Loucy (cell line): Measurements from ENCODE around the gene CDKN2B-AS1.

ENCODE experiments used
- H2AFZ ChIP-seq: fragments of 200-600 bp; sonication (generic); 2 replicates; pipeline ENCODE4 v1.6.0; 2016; ENCODE audit warnings: antibody characterized with exemption, mild to moderate bottlenecking, low read length, moderate library complexity
- H3F3A ChIP-seq: fragments of 200-600 bp; 2 replicates; pipeline ENCODE4 v1.6.0; 2016; ENCODE audit warnings: antibody characterized with exemption, low read depth, mild to moderate bottlenecking
- H3K27me3 ChIP-seq: fragments of 200-600 bp; sonication (generic); 2 replicates; pipeline ENCODE4 v1.6.1; 2014; ENCODE audit warnings: low read length, mild to moderate bottlenecking; ENCODE audit not compliant: insufficient read depth, poor library complexity, severe bottlenecking
- H3K36me3 ChIP-seq: fragments of 200-600 bp; sonication (generic); 2 replicates; pipeline ENCODE4 v1.6.1; 2016; ENCODE audit warnings: low read length; ENCODE audit not compliant: insufficient read depth
- H3K4me1 ChIP-seq: fragments of 200-600 bp; sonication (generic); 2 replicates; pipeline ENCODE4 v1.5.1; 2014; ENCODE audit warnings: low read length, mild to moderate bottlenecking; ENCODE audit not compliant: insufficient read depth, poor library complexity, severe bottlenecking
- H3K4me2 ChIP-seq: fragments of 200-600 bp; sonication (generic); 2 replicates; pipeline ENCODE4 v1.6.0; 2014; ENCODE audit warnings: antibody characterized with exemption, low read length, low read depth, mild to moderate bottlenecking; ENCODE audit not compliant: poor library complexity, severe bottlenecking
- H3K4me3 ChIP-seq: fragments of 200-600 bp; sonication (generic); 2 replicates; pipeline ENCODE4 v1.5.1; 2014; ENCODE audit warnings: low read length, mild to moderate bottlenecking, mixed read lengths; ENCODE audit not compliant: poor library complexity, severe bottlenecking
- H3K79me2 ChIP-seq: fragments of 200-600 bp; sonication (generic); 2 replicates; pipeline ENCODE4 v1.6.1; 2014; ENCODE audit warnings: low read length; ENCODE audit not compliant: insufficient read depth
- H3K9ac ChIP-seq: fragments of 200-600 bp; sonication (generic); 2 replicates; pipeline ENCODE4 v1.6.0; 2014; ENCODE audit warnings: mild to moderate bottlenecking, low read depth, low read length, moderate library complexity; ENCODE audit not compliant: poor library complexity, severe bottlenecking
- H3K9me2 ChIP-seq: fragments of 200-600 bp; sonication (generic); replicated peaks from 2 replicates; pipeline ENCODE4 v1.6.1; 2016; ENCODE audit warnings: low read depth, low read length, mixed read lengths
- H3K9me3 ChIP-seq: fragments of 200-600 bp; sonication (generic); 2 replicates; pipeline ENCODE4 v1.6.1; 2014; ENCODE audit warnings: mild to moderate bottlenecking, antibody characterized with exemption, low read length, low read depth; ENCODE audit not compliant: insufficient read depth
- H4K20me1 ChIP-seq: fragments of 200-600 bp; sonication (generic); 2 replicates; pipeline ENCODE4 v1.6.0; 2014; ENCODE audit warnings: antibody characterized with exemption, low read length, mild to moderate bottlenecking; ENCODE audit not compliant: insufficient read depth, poor library complexity, severe bottlenecking
- EZH2phosphoT487 ChIP-seq: fragments of 200-600 bp; IDR thresholded peaks from 2 replicates; pipeline ENCODE4 v1.6.1; 2018; ENCODE audit warnings: antibody characterized with exemption, mild to moderate bottlenecking, moderate library complexity, borderline replicate concordance
- TF ChIP-seq, protein P1 (sequence below): fragments of 200-600 bp; sonication (generic); conservative IDR thresholded peaks from 2 replicates; pipeline ENCODE4 v1.5.1; 2014; ENCODE audit warnings: mild to moderate bottlenecking, antibody characterized with exemption, low read length

Gene CDKN2B-AS1

DNA sequence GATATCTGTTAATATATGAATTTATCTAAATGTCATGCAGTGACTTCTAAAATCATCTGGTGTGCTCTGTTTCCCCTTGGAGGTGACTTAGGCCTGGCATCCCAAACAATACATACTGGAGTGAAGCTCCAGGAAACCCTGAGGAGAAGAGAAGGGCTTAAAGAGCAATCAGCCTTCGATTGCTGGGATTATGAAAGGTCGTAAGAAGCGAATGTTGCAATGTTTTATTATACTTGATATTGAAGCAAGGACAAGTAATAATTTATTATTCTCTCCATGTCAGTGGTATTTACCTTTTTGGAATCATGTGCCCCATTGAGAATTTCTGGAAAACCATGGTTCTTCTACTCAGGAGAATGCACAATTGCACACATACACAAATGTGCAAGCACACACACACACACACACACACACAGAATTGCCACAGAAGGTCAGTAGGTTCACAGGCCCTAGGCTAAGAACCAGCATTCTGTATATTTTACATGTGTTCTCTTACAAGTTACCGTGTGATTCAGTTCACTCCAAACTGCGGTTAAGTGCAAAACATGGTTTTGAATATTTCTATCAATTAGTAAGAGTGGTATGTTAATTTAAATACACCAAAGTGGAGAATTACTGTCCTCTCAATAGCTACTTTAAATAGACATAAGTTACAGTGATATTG lies 93.6 kb downstream of the CDKN2B-AS1 start:
- Histone ChIP-seq H3K4me1 (peaks cover 4% of the 10 kb centered on the region), H3K79me2 (no peaks in the 10 kb centered on the region), H4K20me1 (no peaks in the 10 kb centered on the region), H2AFZ (no peak overlapping the region), H3K4me3 (no peak overlapping the region), H3F3A (no peaks in the 10 kb centered on the region), H3K9me3 (no peaks in the 10 kb centered on the region), H3K9ac (no peak overlapping the region), H3K4me2 (no peak overlapping the region), H3K9me2 (no peaks in the 10 kb centered on the region), H3K27me3 (no peaks in the 10 kb centered on the region), H3K36me3 (no peaks in the 10 kb centered on the region)
- TF ChIP-seq, protein P1, sequence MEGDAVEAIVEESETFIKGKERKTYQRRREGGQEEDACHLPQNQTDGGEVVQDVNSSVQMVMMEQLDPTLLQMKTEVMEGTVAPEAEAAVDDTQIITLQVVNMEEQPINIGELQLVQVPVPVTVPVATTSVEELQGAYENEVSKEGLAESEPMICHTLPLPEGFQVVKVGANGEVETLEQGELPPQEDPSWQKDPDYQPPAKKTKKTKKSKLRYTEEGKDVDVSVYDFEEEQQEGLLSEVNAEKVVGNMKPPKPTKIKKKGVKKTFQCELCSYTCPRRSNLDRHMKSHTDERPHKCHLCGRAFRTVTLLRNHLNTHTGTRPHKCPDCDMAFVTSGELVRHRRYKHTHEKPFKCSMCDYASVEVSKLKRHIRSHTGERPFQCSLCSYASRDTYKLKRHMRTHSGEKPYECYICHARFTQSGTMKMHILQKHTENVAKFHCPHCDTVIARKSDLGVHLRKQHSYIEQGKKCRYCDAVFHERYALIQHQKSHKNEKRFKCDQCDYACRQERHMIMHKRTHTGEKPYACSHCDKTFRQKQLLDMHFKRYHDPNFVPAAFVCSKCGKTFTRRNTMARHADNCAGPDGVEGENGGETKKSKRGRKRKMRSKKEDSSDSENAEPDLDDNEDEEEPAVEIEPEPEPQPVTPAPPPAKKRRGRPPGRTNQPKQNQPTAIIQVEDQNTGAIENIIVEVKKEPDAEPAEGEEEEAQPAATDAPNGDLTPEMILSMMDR, result no peak
- no peak for TF ChIP-seq EZH2phosphoT487

DNA sequence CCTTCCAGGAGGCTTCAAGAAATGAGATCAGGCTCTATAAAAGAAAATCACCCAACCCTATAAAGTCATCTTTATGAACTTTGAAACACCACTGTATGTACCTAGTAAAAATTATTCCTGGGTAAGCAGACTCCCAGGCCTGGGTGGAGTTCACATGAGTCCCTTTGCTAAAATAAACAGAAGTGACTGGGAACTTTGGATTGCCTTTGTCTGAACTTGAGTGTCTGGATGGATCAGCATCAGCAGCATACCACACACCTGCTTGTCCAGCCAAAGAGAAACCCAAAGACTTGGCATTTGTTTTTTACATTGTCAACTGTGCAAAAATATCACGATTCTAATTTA lies 94.1 kb downstream of the CDKN2B-AS1 start:
- no peak overlapping the region for H3K9ac ChIP-seq
- H3K36me3 ChIP-seq, result no peaks in the 10 kb centered on the region
- no peak overlapping the region for H2AFZ ChIP-seq
- H3K79me2 ChIP-seq, result no peaks in the 10 kb centered on the region
- no peaks in the 10 kb centered on the region for H3F3A ChIP-seq
- H3K4me3 ChIP-seq, result no peak overlapping the region
- no peaks in the 10 kb centered on the region for H3K9me2 ChIP-seq
- no peaks in the 10 kb centered on the region for H3K9me3 ChIP-seq
- H4K20me1 ChIP-seq, result no peaks in the 10 kb centered on the region
- TF ChIP-seq EZH2phosphoT487, result no peak
- TF ChIP-seq, protein P1, result no peak
- H3K27me3 ChIP-seq, result no peaks in the 10 kb centered on the region
- peaks cover 4% of the 10 kb centered on the region for H3K4me1 ChIP-seq
- no peak overlapping the region for H3K4me2 ChIP-seq

DNA sequence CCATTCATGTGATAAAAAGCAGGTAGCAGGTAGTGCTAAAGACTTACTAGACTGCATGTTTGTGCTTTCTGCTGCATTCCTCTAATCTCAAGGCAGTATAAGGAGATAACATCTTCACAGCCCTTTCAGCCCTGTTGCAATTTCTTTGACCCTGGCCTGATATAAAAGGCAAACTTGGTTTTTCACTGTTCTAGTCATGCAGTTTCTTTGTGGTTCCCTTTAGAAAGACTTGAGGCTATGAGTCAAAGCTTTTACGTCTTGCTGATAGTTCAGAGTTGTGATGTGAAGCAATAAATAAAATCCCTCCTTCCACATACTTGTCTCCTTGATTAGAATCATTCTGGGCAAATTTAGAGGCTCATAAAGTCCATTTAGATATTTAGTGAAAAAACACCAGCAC lies 103.1 kb downstream of the CDKN2B-AS1 start:
- H3K4me3 ChIP-seq, result no peak overlapping the region
- TF ChIP-seq EZH2phosphoT487, result no peak
- TF ChIP-seq, protein P1, result no peak
- no peak overlapping the region for H3K4me2 ChIP-seq

More for the DNA sequence above, 103.1 kb downstream of the CDKN2B-AS1 start:
- Histone ChIP-seq H3K9me3 (no peaks in the 10 kb centered on the region), H4K20me1 (no peaks in the 10 kb centered on the region), H3K79me2 (no peaks in the 10 kb centered on the region), H3K9me2 (no peaks in the 10 kb centered on the region), H3K4me1 (no peaks in the 10 kb centered on the region), H3K9ac (no peak overlapping the region), H3K36me3 (no peaks in the 10 kb centered on the region), H3K27me3 (no peaks in the 10 kb centered on the region), H2AFZ (no peak overlapping the region), H3F3A (no peaks in the 10 kb centered on the region)
